Stimulated activated CD4-positive, alpha-beta T cell treated with anti-CD3 and anti-CD28 coated beads, TNF-alpha, amount 100 ng/mL, for 24 hours (primary cell): ENCODE results near the gene CLEC4D.
"Not testable (repeated sequence)": the region's sequence is repeated elsewhere in the genome, so short reads cannot be mapped to it uniquely, and the experiment has no call there.

ENCODE experiments used
- DNase-seq, 3 experiments: peaks; one replicate each; pipeline ENCODE4 v3.0.0-alpha.2; 2020; ENCODE audit warnings: low read depth in 3 of 3

The CLEC4D gene

DNA sequence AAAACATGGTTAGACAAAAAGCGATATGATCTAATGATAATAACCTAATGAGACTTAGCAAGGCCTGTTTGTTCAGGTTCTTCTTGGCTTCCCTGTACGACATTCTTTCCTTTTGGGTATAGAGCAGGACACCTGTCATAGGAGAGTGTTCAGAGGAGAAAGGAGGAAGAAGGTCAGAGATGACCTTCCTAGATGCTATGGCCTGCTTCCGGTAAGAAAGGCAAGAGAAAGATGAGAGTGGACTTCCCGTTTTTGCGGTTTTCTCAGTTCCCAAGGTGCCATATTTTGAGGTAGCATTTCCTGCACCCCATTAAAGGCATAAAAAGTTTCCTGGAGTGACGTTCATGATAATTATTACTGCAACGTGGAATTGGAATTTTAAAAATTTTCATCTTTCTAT lies 18.7 kb downstream of the CLEC4D start:
- no peak for DNase-seq

DNA sequence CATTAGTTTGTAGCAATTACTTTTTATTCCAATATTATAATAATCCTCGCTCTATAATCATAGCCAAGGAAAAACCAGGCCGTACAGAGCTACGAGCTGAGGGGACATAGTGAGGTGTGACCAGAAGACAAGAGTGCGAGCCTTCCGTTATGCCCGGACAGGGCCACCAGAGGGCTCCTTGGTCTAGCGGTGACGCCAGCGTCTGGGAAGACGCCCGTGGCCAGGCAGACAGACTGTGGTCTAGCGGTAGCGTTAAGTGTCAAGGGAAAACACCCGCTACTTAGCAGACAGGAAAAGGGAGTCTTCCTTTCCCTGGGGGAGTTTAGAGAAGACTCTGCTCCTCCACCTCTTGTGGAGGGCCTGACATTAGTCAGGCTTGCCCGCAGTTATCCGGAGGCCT lies 24.5 kb downstream of the CLEC4D start:
- not testable (repeated sequence) for DNase-seq

DNA sequence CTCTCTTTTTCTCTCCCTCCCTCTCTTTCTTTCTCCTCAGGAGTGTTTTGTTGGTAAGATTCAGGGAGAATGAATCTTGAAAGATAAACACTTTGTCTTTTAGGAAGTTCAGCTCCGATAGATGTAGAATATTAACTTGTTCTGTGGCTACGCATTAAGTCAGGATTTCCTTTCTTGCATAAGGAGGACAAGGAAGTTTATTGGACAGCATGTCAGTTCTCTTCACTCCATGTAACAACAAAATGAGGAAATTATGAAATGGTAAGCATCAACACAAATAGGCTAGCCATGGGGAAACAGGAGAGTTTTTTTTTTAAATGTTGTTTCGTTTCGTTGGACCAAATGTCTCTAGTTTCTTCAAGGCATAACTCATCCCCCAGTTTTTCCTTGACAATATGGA lies 27.5 kb downstream of the CLEC4D start, which contains the start of gene CLEC4E:
Gene CLEC4E, minus strand, starts transcription at position 75 of the 400 bp plus-strand sequence. CDS start 108 bp downstream, outside the sequence.
- not testable (repeated sequence) for DNase-seq

DNA sequence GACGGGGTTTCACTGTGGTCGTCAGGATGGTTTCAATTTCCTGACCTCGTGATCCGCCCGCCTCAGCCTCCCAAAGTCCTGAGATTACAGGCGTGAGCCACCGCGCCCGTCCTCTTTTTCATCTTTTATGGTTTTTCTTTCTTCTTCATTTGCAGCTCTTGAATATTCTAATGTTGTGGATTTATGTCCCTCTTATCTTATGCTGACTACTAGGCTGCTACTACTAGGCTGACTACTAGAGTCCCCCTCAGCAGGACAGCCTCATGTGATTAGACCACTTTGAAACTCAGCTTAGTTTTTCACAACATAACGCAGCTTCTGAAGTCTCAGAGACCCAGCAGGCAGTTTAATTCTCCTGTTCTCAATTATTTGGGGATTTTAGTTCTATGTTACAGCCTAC lies 28.3 kb downstream of the CLEC4D start:
- no peak for DNase-seq

DNA sequence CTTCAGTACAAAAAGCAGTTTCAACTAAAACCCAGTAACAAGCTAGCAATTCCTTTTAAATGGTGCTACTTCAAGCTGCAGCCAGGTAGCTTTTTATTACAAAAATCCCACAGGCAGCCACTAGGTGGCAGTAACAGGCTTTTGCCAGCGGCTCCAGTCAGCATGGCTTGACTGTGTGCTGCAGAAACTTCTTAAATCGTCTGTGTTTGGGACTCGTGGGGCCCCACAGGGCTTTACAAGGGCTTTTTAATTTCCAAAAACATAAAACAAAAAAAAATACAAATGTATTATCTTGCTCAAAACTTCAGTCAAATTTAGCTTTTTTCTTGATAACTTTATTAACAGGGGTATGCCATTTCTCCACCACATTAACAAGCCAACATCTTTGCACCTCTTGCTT lies 31.0 kb downstream of the CLEC4D start:
- DNase-seq: peak; percentile 48 to 65 (median 56)

DNA sequence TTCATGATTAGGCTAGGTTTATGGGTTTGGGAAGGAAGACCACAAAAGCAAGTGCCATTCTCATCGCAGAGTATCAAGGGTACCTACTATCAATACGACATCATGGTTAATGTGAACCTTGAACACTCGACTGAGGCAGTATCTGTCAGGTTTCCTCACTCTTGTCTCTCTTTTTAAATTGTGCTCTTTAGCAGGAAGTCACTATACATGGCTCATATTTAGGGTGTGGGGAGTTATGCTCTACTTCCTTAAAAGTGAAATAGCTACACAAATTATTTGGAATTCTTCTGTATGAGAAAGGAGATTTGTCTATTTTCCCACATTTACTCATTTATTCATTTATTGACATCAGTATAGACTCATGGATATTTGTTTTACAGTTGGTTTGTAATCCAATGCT lies 33.3 kb downstream of the CLEC4D start:
- no peak for DNase-seq

DNA sequence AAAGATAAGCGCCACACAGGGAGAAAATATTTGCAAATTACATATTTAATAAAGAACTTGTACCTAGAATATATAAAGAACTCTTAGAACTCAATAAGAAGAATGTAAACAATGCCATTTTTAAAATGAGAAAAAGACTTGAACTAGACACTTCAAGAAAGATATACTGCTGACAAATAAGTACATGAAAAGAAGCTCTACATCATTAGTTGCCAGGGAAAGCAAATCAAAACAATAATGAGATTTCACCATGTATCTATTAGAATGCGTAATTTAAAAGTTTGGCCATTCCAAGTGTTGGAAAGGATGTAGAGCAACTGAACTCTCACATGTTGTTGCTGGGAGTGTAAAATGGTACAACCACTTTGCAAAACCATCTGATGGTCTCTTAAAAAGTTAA lies 34.3 kb downstream of the CLEC4D start:
- no peak for DNase-seq

DNA sequence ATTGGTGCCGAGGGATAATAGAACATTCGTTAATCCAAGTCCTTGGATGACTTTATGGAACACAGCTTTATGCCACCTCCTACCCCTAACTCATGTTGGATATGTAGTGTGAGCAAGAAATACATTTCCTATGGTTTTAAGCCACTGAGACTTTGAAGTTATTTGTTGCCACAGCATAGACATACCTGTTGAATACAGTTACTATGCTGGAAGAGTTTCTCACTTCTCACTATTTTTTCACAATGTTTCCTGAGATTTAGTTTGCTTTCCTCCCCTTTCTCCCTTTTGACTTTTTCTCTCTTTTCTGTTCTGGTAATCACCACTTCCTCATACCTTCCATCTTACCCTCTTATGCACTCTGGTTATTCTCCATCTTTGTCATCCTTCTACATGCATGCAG lies 34.9 kb downstream of the CLEC4D start:
- DNase-seq: no peak

DNA sequence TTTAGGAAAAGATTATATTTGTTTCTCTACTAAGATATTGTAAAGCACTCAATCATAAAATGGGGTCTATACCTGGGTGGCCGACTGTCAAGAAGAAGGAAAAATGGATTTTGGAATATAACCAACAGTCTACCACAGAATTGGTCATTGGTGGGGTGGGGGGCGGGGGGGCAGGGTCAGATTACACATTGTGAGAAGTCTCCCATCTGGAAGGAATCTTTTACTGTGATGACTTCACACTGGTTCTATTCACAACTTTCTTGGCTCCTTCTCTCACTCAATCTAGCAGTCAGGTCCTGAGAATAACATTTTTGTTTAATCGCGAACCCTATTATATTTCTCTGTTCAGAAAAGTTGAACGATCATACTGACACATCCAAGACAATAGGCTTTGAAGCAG lies 36.1 kb downstream of the CLEC4D start:
- DNase-seq: no peak

DNA sequence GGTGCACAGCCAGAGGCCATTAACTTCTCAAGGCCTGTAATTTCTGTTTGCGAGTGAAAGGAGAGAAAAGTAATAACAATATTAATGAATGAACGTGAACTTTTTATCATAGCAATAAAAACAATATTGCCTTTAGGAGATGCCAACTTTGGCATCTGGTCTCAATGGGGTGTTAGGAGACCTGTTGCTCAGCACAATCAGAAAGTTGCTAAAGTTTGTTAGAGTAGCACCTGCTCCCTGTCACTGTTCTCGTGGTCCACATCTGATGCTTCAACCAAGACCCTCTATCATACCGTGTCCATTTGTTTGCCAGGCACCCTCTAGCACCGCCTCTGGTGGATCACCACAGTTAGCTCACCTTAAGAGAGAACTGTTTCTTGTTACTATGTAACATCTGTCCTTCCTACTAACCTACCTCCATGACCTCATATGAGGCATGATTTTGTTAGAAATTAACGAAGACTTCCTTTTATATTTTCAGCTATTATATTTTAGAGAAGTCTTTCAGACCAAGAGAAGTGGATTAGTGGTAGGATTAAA lies 39.9 kb downstream of the CLEC4D start:
- no peak for DNase-seq

DNA sequence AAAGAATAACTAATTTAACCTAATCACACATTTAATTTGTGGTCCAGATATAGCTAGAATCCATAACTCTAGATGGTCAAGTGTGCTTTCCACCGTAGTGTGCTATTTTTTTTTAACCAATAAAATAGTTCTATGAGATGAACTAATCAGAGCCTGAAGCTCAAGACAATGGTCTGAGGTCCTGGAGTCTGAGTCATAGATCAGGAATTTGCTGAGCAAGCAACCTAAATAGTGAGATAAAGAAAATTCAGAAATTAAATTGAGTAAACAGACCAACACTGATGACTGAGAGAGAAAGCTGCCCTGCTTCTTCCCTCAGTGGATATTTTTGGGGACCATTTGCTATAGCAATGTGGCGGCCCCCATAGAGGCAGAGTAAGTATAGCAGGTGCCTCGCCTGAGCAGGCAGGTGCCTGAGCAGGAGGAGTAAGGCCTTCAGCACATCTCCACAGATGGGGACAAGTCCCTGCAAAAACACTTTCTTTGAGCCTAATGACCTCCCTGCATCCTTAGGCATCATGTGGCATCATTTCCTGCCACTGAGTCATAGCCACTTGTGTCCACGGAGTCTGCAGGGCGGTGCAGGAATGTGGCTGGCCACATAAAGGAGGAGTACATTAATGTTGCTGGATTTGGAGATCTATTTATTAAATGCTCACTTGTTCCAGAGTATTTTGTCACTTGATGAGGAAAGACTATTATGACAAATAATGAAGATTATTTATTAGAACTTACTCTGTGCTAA lies 41.3 kb downstream of the CLEC4D start:
- DNase-seq: no peak

DNA sequence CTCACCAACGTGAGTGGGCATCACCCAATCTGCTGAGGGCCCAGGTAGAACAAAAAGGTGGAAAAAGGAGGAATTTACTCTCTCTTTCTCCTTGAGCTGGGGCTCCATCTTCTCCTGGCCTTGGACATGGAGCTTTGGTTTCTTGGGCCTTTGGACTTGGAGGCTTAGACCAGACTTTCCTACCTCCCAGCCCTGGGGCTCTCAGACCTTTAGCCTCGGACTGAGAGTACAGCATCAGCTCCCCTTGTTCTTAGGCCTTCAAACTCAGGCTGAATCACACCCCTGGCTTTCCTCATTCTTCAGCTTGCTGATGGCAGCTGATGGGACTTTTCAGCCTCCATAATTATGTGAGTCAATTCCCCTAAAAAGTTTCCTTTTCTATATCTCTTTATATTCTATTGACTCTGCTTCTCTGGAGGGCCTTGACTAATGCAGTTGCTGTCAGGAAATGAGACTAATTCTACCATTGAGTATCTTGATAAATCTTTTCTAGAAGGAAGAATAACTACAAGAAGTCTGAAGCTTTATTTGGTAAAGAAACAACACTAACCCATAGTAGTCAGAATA lies 43.3 kb downstream of the CLEC4D start:
- no peak for DNase-seq

DNA sequence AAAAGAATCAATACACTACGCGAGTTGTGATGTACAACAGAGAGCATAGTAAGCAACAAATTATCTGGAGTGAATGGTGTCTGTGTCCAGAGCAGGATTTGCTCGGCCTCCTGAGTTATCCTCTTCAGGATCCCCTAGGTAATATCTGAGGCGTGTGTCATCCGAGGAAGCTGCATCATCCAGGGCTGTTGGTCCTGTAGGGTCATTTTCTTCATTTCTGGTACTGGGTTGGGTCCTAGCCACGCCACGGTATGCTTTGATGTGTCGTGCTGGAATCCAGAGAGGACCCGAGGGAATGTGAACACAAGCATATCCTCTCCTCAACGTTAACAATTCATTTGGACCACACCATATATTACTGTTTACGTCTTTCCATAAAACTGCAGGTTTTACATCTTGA lies 46.4 kb downstream of the CLEC4D start:
- no peak for DNase-seq

DNA sequence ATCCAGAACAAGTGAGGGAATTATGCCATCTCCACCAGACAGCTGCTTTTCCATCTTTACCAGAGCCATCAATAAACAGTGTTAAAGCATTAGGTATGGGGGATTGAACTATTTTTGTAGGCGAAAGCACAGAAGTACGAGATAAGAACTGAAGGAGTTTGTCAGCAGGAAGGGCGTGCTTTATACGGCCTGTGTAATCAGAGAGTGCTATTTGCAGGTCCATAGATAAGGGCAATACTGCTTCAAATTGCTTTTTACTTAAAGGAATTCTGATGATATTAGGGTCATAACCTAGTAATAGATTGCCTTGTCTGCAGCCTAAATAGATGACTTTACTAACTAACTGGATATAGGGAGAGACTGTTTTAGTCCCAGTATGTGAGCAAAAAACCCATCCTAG lies 47.7 kb downstream of the CLEC4D start:
- DNase-seq: no peak

DNA sequence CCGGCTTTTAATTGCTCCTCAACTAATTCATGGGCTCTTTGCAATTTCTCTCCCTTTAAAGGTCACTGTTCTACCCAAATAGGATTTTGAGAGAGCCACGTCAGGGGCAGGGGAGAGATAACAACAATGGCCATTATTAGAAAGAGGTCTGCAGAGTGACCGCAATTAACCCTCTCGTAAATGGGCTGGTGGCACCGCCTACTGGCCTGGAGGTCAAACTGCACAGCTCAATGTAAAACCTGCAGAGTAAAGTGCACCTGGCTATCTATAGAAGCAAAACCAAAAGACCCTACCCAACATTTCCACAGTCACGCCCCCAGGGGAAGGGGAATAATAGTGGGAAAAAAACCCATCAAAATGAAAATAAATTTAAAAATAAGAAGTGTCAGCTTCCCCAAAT lies 49.0 kb downstream of the CLEC4D start:
- DNase-seq: no peak

DNA sequence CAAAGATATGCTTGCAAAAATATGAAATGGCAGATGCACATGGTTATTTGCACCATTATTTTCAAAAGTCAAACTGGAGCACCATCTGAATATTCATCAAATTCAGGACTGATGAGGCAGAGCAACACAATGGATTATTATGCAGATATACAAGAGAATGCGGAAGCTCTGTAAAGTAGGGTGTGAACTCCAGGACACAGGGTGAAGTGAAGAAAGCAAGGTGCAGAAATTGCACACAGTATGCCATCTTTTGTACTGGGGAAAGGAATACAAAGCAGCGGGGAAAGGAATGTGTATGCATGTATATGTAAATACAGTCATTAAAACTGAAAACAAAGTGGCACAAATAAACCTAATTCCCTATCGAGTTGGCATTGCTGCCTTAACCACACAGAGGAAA lies 50.1 kb downstream of the CLEC4D start:
- DNase-seq: no peak

DNA sequence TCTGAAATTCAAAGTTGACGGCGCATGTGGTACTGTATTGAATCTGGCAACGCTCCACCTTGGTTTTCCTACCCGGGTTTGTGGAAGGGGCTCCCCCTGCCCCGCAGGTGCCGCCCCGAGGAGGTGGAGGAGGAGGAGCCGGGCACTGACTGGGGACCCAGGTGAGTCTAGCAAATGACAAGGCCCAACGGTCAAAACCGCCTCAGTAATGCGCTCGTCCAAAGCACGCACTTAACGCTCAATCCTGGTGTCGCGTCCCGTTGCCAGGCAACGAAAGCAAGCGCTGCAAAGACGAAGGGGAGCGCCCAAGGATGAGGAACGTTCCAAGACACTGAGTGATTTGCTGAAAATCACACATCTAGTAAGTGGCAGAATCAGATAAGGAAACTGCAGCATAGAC lies 51.4 kb downstream of the CLEC4D start:
- no peak for DNase-seq

DNA sequence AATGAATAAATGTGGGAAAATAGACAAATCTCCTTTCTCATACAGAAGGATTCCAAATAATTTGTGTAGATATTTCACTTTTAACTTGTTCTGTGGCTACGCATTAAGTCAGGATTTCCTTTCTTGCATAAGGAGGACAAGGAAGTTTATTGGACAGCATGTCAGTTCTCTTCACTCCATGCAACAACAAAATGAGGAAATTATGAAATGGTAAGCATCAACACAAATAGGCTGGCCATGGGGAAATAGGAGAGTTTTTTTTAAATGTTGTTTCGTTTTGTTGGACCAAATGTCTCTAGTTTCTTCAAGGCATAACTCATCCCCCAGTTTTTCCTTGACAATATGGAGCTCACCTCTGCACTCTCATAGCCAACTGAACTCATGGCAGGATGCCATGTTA lies 52.7 kb downstream of the CLEC4D start:
- DNase-seq: not testable (repeated sequence)

DNA sequence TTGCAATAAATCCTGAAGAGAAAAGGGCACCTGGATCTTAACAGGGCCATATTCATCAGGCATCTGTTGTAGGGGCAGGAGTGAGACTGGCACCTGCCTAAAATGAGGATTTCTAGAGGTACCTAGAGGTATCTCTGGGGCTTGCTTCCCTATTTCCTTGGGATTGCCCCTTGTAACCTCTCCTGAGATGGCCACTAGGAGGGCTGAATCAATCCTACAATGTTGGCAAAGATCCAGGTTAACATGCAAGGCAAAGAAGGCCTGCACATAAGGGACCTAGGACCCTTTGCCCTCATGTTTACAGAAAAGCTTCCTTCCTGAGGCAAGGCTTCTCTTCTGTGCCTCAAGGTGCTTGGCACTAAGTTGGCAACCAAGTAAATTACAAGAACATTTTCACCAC lies 53.2 kb downstream of the CLEC4D start:
- DNase-seq: no peak
